BE2C (cell line): Measurements from ENCODE around the gene CFAP100.

ENCODE experiments used
- DNase-seq: peaks from one replicate; pipeline ENCODE4 v3.0.0-alpha.2; 2020
- H3K27me3 ChIP-seq: fragments of 250-450 bp; sonication (Bioruptor Pico); 2 replicates; pipeline ENCODE4 v1.5.1; 2020; ENCODE audit warnings: mild to moderate bottlenecking
- H3K36me3 ChIP-seq: fragments of 250-450 bp; sonication (Bioruptor Pico); 2 replicates; pipeline ENCODE4 v1.5.1; 2020; ENCODE audit warnings: mild to moderate bottlenecking
- H3K4me1 ChIP-seq: fragments of 250-450 bp; sonication (Bioruptor Pico); 2 replicates; pipeline ENCODE4 v1.5.1; 2020
- H3K4me3 ChIP-seq: 2 replicates; pipeline ENCODE4 v1.5.1; 2011; ENCODE audit warnings: low read depth, low read length
- H3K9me3 ChIP-seq: fragments of 250-450 bp; sonication (Bioruptor Pico); 2 replicates; pipeline ENCODE4 v1.5.1; 2020
- TF ChIP-seq, protein P1 (sequence below): IDR thresholded peaks from 2 replicates; pipeline ENCODE4 v1.5.1; 2012; ENCODE audit warnings: mild to moderate bottlenecking, low read depth, low read length

The CFAP100 gene

DNA sequence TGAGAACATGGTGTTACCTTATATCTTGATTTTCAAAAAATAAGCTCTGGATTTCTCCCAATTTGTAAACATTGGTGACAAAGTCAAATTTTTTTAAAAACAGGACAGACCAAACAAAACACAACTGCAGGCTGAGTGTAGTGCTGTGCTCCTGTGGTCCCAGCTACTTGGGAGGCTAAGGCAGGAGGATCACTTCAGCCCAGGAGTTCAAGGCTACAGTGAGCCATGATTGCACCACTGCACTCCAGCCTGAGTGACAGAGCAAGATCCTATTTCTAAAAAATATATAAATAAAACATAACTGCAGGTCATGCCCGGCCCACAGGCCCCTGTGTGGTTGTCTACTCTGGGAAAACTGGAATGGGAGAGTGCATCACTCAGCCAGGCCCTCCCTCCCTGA lies 84.9 kb downstream of the CFAP100 start:
- Histone ChIP-seq H3K36me3 (no peaks in the 10 kb centered on the region), H3K4me3 (no peak overlapping the region), H3K4me1 (peaks cover 6% of the 10 kb centered on the region; the same call in 1 of the 2 replicates), H3K27me3 (peaks cover 3% of the 10 kb centered on the region; the same call in 1 of the 2 replicates), H3K9me3 (no peaks in the 10 kb centered on the region)
- DNase-seq: no peak
- TF ChIP-seq, protein P1, sequence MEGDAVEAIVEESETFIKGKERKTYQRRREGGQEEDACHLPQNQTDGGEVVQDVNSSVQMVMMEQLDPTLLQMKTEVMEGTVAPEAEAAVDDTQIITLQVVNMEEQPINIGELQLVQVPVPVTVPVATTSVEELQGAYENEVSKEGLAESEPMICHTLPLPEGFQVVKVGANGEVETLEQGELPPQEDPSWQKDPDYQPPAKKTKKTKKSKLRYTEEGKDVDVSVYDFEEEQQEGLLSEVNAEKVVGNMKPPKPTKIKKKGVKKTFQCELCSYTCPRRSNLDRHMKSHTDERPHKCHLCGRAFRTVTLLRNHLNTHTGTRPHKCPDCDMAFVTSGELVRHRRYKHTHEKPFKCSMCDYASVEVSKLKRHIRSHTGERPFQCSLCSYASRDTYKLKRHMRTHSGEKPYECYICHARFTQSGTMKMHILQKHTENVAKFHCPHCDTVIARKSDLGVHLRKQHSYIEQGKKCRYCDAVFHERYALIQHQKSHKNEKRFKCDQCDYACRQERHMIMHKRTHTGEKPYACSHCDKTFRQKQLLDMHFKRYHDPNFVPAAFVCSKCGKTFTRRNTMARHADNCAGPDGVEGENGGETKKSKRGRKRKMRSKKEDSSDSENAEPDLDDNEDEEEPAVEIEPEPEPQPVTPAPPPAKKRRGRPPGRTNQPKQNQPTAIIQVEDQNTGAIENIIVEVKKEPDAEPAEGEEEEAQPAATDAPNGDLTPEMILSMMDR: no peak

DNA sequence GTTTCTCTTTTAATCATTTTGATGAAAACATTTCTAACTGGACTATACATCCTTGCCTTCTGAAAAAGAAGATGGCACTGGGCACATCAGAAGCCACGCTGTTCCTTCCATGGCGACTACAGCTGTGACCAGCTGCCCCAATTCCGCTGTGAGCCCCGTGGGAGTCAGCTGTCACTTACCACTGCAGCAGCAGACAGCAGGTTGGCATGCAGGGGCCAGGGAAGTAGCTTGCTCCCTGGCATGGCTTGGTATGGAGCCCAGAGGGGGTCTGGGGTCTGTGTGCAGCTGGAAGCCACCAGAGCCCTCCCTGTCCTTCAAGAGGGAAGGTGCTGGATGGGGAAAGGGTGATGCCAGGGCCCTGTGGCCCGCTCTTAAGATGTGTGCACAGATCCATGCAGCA lies 85.5 kb downstream of the CFAP100 start:
- DNase-seq: no peak
- no peak overlapping the region for H3K4me3 ChIP-seq
- H3K36me3 ChIP-seq: no peaks in the 10 kb centered on the region
- H3K4me1 ChIP-seq: peaks cover 6% of the 10 kb centered on the region; the same call in 1 of the 2 replicates
- H3K27me3 ChIP-seq: peaks cover under 1% of the 10 kb centered on the region; the same call in 1 of the 2 replicates
- TF ChIP-seq, protein P1: no peak
- no peaks in the 10 kb centered on the region for H3K9me3 ChIP-seq

DNA sequence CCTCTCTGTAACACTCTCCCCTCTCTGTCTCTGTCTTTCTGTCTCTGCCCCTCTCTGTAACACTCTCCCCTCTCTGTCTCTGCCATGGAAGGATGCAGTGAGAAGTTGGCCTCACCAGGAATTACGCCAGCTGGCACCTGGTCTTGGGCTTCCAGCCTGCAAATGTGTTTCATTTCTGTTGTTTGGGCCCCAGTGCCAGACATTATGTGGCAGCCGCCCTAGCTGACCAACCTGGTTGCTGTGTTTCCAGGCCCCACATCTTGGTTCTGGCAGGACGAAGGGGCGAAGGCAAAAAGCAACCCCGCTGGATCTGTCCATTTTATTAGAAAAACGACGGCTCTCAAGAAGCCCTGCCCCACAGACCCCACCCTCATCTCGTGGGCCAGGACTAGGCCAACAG lies 86.2 kb downstream of the CFAP100 start:
- no peak overlapping the region for H3K4me3 ChIP-seq
- H3K9me3 ChIP-seq: no peaks in the 10 kb centered on the region
- peaks cover 6% of the 10 kb centered on the region; the same call in 1 of the 2 replicates for H3K4me1 ChIP-seq
- H3K27me3 ChIP-seq: no peaks in the 10 kb centered on the region
- TF ChIP-seq, protein P1: no peak
- no peak for DNase-seq
- H3K36me3 ChIP-seq: no peaks in the 10 kb centered on the region

DNA sequence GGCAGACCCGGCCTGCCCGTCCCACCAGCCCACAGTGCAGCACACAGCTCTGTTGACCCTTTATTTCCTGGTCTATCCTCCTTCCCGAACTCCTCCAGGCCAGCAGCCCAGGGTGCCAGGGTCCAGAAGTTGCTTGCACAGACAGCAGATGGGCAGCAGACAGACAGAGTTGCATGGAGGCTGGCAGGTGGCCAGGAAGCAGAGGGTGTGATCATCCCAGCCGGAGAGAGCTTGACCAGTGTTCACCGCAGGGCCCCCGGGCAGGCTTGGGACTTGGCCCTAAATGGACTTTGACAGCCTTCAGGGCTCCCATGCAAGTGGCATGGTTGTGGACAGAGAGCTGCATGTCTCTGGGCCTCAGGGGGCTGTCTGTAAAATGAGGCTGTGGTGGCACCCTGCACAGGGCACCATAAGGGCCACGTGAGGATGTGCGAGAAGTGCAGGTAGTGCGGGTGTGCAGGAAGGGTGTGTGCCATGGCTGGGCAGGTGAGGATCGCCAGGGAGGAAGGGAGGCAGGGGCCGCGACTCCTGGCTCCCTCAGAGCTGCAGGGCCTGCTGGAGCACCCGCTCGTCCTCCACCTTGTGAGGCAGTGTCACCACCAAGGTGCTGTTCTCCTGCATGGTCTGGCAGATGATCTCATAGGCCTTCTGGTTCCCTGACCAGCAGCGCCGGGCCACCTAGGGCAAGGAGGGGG lies 87.2 kb downstream of the CFAP100 start:
- H3K4me3 ChIP-seq: no peak overlapping the region
- peak; percentile 64 for DNase-seq
- TF ChIP-seq, protein P1: no peak

DNA sequence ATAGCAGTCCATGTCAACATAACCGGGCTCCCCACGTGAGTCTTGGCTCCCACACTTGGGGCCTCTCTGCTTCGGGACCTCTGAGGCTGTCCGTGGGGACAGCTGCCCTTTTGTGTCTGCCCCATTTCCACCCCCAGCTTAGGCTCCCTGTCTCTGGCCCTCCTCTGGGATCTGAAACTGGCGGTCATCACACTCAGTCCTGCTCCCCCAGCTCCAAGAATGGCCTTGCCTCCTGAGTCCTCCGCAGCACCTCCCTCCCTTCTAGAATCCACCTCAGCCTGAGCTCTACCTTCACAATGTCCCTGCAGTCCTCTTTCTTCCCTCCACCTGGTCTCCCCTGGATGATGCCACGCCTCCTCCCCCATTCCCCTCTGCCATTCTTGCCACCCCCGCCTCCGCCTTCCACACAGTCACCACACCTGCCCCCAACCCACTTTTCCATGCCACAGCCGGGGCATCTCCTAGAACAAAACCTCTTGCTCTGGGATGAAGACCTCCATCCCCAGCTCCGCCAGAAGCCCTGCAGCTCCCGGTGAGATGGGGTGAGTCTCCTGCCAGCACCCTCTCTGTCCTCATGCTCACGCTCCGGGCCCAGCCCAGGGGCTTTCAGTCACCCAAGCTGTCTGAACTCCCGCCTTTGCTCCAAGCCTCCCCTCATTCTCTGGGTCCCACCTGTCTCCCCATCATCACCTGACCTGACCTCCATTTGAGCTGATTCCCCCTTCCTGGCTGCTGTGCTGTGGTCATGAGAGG lies 88.0 kb downstream of the CFAP100 start:
- H3K4me3 ChIP-seq: no peak overlapping the region
- H3K9me3 ChIP-seq: no peaks in the 10 kb centered on the region
- H3K27me3 ChIP-seq: no peaks in the 10 kb centered on the region
- no peaks in the 10 kb centered on the region for H3K36me3 ChIP-seq
- TF ChIP-seq, protein P1: no peak
- no peak for DNase-seq
- peaks cover 6% of the 10 kb centered on the region; the same call in 1 of the 2 replicates for H3K4me1 ChIP-seq

More for the DNA sequence above, 87.2 kb downstream of the CFAP100 start:
- no peaks in the 10 kb centered on the region for H3K36me3 ChIP-seq
- H3K27me3 ChIP-seq: no peaks in the 10 kb centered on the region
- no peaks in the 10 kb centered on the region for H3K9me3 ChIP-seq
- peaks cover 6% of the 10 kb centered on the region; the same call in 1 of the 2 replicates for H3K4me1 ChIP-seq
